GM12878 (cell line): Measurements from ENCODE around the gene CCDC68. TPM values are rescaled to one million over a fixed set of nuclear protein-coding genes. Genes with fewer than 3 reads are reported as not detected.

Experiments
- ATAC-seq: fragments of 200-7000 bp; cut with Tn5 transposase; 3 replicates; pipeline ENCODE4 v1.9.1; 2020; ENCODE audit warnings: mild to moderate bottlenecking, moderate library complexity
- BruUV-seq: library from RNA; stranded (reverse); fragments of 400-500 nt; replicated peaks from 2 replicates; lab custom pipeline; 2021; lab: Mats Ljungman, UMichigan
- CTCF ChIA-PET: fragments of 300-600 bp; sonication (Branson Sonifier 250); formaldehyde crosslinking; extraction: SDS; loops from one replicate; lab custom pipeline; 2021; ENCODE audit warnings: inconsistent platforms; lab: Yijun Ruan, JAX
- POLR2A ChIA-PET: fragments of 350-600 bp; formaldehyde crosslinking; extraction: SDS; loops from one replicate; lab custom pipeline; 2021; ENCODE audit warnings: inconsistent platforms; lab: Charles Lee
- RAD21 ChIA-PET: fragments of 300-600 bp; sonication (Branson Sonifier 250); formaldehyde crosslinking; loops from one replicate; lab custom pipeline; 2023; ENCODE audit warnings: antibody characterized with exemption; ENCODE audit not compliant: unreplicated experiment; lab: Charles Lee
- SMC1A ChIA-PET: fragments of 300-600 bp; sonication (Branson Sonifier 250); formaldehyde crosslinking; loops from one replicate; lab custom pipeline; 2023; ENCODE audit not compliant: unreplicated experiment, uncharacterized antibody; lab: Charles Lee
- DNase-seq: peaks from one replicate; pipeline ENCODE4 v3.0.0-alpha.2; 2011; ENCODE audit warnings: low read depth, low spot score
- FAIRE-seq: peaks from 3 replicates; lab custom pipeline; 2011; peaks lifted over from hg19 to GRCh38; lab: Jason Lieb, UNC
- H2AFZ ChIP-seq: 2 replicates; pipeline ENCODE4 v1.6.0; 2011; ENCODE audit warnings: low read depth, low read length, control low read depth; ENCODE audit not compliant: control insufficient read depth
- H3K27ac ChIP-seq: 2 replicates; pipeline ENCODE4 v1.5.1; 2011; ENCODE audit warnings: control low read depth; ENCODE audit not compliant: control insufficient read depth, insufficient read depth
- H3K27me3 ChIP-seq, 2 experiments: replicated peaks in 1 of 2; 2 replicates each; pipeline versions ENCODE4 v1.6.0 to v1.6.1; 2011; ENCODE audit warnings: low read length in 1 of 2; ENCODE audit not compliant: control insufficient read depth in 2 of 2, insufficient read depth in 2 of 2
- H3K36me3 ChIP-seq, 2 experiments: 2 replicates each; pipeline ENCODE4 v1.5.1; 2011; ENCODE audit warnings: low read length in 1 of 2; ENCODE audit not compliant: control insufficient read depth in 2 of 2, insufficient read depth in 2 of 2
- H3K4me1 ChIP-seq: 2 replicates; pipeline ENCODE4 v1.6.1; 2011; ENCODE audit warnings: mild to moderate bottlenecking, low read length, moderate library complexity, mixed read lengths; ENCODE audit not compliant: control insufficient read depth, insufficient read depth
- H3K4me2 ChIP-seq: 2 replicates; pipeline ENCODE4 v1.6.0; 2011; ENCODE audit warnings: control low read depth; ENCODE audit not compliant: control insufficient read depth, insufficient read depth
- H3K4me3 ChIP-seq: fragments of 200-600 bp; sonication (generic); 2 replicates; pipeline ENCODE4 v1.5.1; 2016
- H3K79me2 ChIP-seq: 2 replicates; pipeline ENCODE4 v1.6.0; 2011; ENCODE audit warnings: low read length; ENCODE audit not compliant: control insufficient read depth, insufficient read depth
- H3K9ac ChIP-seq: 2 replicates; pipeline ENCODE4 v1.8.0; 2011; ENCODE audit warnings: low read length, control low read depth, mixed read lengths; ENCODE audit not compliant: control insufficient read depth, insufficient read depth
- H3K9me3 ChIP-seq: replicated peaks from 3 replicates; pipeline ENCODE4 v1.5.1; 2011; ENCODE audit warnings: mild to moderate bottlenecking, low read length; ENCODE audit not compliant: control insufficient read depth, insufficient read depth
- H4K20me1 ChIP-seq: 2 replicates; pipeline ENCODE4 v1.6.0; 2011; ENCODE audit not compliant: control insufficient read depth, insufficient read depth
- FOS ChIP-seq: IDR thresholded peaks from 3 replicates; pipeline ENCODE4 v1.6.1; 2011; ENCODE audit warnings: borderline replicate concordance; ENCODE audit not compliant: insufficient read length; ENCODE audit errors: extremely low read depth
- MYC ChIP-seq: IDR thresholded peaks from 2 replicates; pipeline ENCODE4 v1.6.1; 2011; ENCODE audit warnings: mild to moderate bottlenecking, low read length, moderate library complexity, inconsistent platforms; ENCODE audit not compliant: insufficient read depth, insufficient replicate concordance, insufficient read length, severe bottlenecking
- SP1 ChIP-seq: IDR thresholded peaks from one replicate; pipeline ENCODE4 v1.6.1; 2011; ENCODE audit warnings: low read depth, low read length
- ZNF217 ChIP-seq: fragments of 450-650 bp; IDR thresholded peaks from 2 replicates; pipeline ENCODE4 v1.6.1; 2017; ENCODE audit warnings: antibody characterized with exemption, mild to moderate bottlenecking
- WGBS: methylation state at CpG from one replicate; pipeline ENCODE4 v1.1.6; 2016; ENCODE audit warnings: low lambda C conversion rate; ENCODE audit not compliant: insufficient replicate concordance, insufficient coverage; ENCODE audit errors: missing lambda C conversion rate; 5-methylcytosine and 5-hydroxymethylcytosine counted together
- in situ Hi-C: fragments of 300-500 bp; cut with MboI; formaldehyde crosslinking; loops from 9 replicates; pipeline ENCODE4 v1.14.3; 2018; ENCODE audit warnings: mixed read lengths
- intact Hi-C: fragments of 100-400 bp; cut with micrococcal nuclease; formaldehyde crosslinking; loops from one replicate; pipeline ENCODE4 v1.14.2; 2022; ENCODE audit not compliant: unreplicated experiment
- polyA plus RNA-seq, 11 experiments: library from polyadenylated mRNA; depleted of rRNA in 4 of 11; unstranded in 6 of 11; stranded (reverse) in 5 of 11; fragments of >200 nt; fragmentation: Nextera tagmentation in 4 of 11; fragmentation: Illumina TruSeq in 1 of 11; extraction: Ambion mirVana in 4 of 11; extraction: Trizol in 1 of 11; gene quantifications; 1 replicate in 1 of 11; 2 replicates in 10 of 11; pipeline versions ENCODE4 v1.2.1 to v1.2.3, GENCODE V29; 2011 to 2016; ENCODE audit warnings: inconsistent platforms in 2 of 11, missing spikeins in 2 of 11, low read depth in 1 of 11
- total RNA-seq, 4 experiments: library from RNA; depleted of rRNA in 3 of 4; stranded (reverse); fragments of >200 nt in 3 of 4; fragmentation: Illumina TruSeq in 1 of 4; extraction: Trizol in 1 of 4; gene quantifications; 2 replicates each; pipeline versions ENCODE4 v1.2.1 to v1.2.3, GENCODE V29; 2013 to 2021

CCDC68 gene
- total and polyA plus RNA-seq, 10 of the 15 experiments (the other 5 are each of a cell fraction or from before 2014, with no cell fraction given): 0.04 TPM; not detected in 9

GRCh38 chr18:54852780-54853675 lies 106.2 kb downstream of the CCDC68 start:
- H3K79me2 ChIP-seq: no peaks in the 10 kb centered on the region
- CTCF ChIA-PET: no interaction called here
- ATAC-seq: no peak
- RAD21 ChIA-PET: no interaction called here
- H3K9me3 ChIP-seq: no peaks in the 10 kb centered on the region
- WGBS: 18% methylated on average over 6 of the region's 6 CpGs
- H3K4me3 ChIP-seq: no peak overlapping the region
- H4K20me1 ChIP-seq: no peaks in the 10 kb centered on the region
- no peak overlapping the region for H3K9ac ChIP-seq
- no peak for TF ChIP-seq ZNF217
- no peak for TF ChIP-seq SP1
- TF ChIP-seq MYC: no peak
- no peak for TF ChIP-seq FOS
- in situ Hi-C loops (no loop called here), intact Hi-C loops (no loop called here)
- H3K4me1 ChIP-seq: no peaks in the 10 kb centered on the region
- SMC1A ChIA-PET: no interaction called here
- no peak overlapping the region for H3K27ac ChIP-seq
- FAIRE-seq: no peak
- POLR2A ChIA-PET: no interaction called here
- no peaks in the 10 kb centered on the region for H3K36me3 ChIP-seq
- H2AFZ ChIP-seq: no peak overlapping the region
- no peak overlapping the region for H3K4me2 ChIP-seq
- no peak for DNase-seq
- BruUV-seq: no TSS peak
- H3K27me3 ChIP-seq: no peaks in the 10 kb centered on the region

Other genes starting within 250 kb of the CCDC68 start
- gene RAB27B, start 131.0 kb downstream of the CCDC68 start, total RNA-seq (2014; rRNA removed): under 0.01 TPM in 1 of 2 replicates, not detected in the other
- gene RAB27B, start 131.0 kb downstream of the CCDC68 start, total RNA-seq (2014; rRNA removed; fragmentation: Illumina TruSeq; extraction: Trizol): not detected in 2 replicates
- 0.03 TPM in 1 of 2 replicates, not detected in the other for gene RAB27B, start 131.0 kb downstream of the CCDC68 start, total RNA-seq (2021)
- not detected in 2 replicates for gene RAB27B, start 131.0 kb downstream of the CCDC68 start, polyA plus RNA-seq (2011; rRNA removed)
- gene RAB27B, start 131.0 kb downstream of the CCDC68 start, polyA plus RNA-seq (2014; fragmentation: Illumina TruSeq; extraction: Trizol): not detected in 2 replicates
- gene RAB27B, start 131.0 kb downstream of the CCDC68 start, polyA plus RNA-seq (2014; fragmentation: Nextera tagmentation; extraction: Ambion mirVana): not detected
- gene RAB27B, start 131.0 kb downstream of the CCDC68 start, polyA plus RNA-seq (2014; rRNA removed): not detected in 2 replicates
- not detected for gene RAB27B, start 131.0 kb downstream of the CCDC68 start, polyA plus RNA-seq (2016; fragmentation: Nextera tagmentation; extraction: Ambion mirVana)